HG03039 (cell line): ENCODE results near the gene RPUSD4.

ENCODE experiments used
- ATAC-seq: cut with Tn5 transposase; IDR thresholded peaks from one replicate; pipeline ENCODE4 v1.9.1; 2021; ENCODE audit warnings: mild to moderate bottlenecking, moderate library complexity; ENCODE audit not compliant: unreplicated experiment

RPUSD4 gene

DNA sequence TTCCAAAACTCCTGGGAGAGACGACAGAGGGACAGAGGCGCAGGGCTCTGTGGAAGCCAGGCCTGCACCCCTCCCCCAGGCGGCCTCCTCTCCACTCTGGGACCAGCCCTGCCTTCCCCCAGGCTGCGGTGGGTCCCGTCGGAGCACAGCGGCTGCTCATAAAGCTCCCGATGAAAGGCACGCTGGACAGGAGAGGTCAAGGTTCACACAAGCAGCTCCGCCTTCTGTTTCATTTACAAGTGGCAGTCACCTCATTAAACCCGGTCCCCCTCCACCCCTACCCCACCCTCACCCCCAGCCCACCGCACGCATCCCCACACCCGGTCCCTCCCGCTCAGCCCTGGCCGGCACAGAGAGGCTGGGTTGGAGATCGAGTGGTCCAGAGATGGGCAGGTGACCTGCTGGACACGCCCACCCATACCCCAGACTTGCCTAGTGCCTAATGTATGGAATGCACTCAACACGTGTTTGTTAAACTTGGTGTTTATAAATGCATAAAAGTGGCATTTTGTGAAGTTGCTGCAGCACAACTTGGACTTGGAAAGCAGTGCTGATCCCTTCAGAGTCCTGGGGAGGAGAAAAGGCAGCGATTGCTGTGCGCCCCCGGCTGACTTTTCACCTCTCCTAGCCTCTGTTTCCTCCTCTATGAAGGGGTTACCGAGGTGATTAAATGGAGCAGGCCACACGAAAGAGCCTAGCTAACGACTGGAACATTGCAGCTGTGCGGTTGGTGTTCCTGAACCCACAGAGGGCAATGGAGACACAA lies 26.0 kb downstream of the RPUSD4 start:
- no peak for ATAC-seq

DNA sequence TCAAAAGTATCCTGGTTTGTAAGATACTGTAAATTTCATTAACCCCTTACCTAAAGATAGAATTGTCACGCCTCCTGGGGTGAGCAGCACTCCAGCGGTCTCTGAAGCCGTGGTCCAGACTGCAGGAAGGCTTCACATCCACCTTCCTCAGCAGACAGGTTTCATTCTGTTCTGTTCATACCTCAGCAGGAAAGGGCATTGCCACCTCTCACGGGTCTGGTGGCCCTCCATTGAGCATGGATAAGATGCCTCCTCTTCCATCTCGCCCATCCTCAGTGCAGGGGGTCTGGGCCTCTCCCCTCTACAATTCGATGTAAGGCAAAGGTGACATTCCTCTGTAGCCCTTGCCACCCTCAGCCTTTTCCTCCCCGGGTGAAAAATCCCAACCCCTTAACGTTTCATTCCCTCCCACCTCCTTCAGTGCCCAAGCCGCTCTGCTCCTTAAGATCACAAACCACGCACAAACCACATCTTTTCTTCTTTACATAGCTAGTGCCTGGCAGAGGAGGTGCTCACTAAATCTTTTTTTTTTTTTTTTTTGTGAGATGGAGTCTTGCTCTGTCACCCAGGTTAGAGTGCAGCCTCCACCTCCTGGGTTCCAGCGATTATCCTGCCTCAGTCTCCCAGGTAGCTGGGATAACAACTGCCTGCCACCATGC lies 28.5 kb downstream of the RPUSD4 start:
- ATAC-seq, result no peak

DNA sequence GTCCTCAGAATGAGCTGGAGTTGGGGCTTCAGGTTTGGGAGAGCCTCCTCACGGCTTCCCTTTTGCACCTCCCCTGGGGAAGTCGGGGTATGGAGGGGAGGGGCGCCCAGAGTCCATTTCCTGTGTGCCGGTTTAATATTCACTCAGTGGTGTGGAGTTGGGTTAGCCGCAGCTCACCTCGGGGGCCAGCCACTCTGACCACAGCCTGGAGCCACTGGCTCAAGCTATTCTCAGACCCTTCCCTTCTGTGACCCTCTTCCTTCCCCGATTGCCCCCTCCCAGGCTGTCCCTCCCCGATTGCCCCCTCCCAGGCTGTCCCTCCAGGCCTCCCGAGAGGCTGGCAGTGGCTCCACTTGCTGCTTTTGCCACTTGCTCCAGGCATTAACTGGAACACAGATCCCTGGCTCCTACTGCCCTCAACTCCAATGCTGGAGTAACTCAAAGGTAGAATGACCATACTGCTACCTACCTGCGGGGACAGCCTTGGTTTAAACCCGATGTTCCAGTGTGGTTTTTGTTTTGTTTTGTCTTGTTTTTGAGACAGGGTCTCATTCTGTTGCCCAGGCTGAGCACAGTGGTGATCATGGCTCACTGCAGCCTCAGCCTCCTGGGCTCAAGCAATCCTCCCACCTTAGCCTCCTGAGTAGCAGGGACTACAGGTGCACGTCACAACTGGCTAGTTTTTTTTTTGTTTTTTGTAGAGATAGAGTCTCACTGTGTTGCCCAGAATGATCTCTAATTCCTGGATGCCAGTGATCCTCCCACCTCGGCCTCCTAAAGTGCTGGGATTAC lies 29.3 kb downstream of the RPUSD4 start:
- ATAC-seq, result no peak

DNA sequence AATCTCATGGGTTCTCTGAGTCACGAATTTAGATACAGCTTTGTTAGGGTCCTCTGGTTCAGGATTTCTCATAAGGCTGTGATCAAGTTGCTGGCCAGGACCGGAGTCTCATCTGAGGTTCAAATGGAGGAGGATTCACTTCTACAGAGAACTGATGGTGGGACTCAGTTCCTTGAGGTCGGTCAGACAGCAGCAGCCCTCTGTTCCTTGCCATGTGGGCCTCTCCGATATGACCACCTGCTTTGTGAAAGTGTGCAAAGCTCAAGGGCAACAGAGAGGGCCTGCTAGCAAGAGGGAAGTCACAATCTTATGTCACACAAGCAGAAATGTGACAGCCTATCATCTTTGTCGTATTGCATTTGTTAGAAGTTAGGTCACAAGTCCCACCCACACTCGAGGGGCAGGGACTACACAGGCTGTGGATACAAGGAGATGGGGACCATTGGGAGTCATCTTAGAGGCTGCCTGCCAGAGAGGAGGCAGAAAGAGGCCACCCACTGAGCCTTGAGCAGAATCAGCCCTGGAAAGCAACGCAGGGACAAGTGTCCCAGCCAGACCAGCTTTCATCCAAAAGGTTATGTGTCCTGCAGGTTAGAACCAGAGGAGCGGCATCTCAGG lies 34.5 kb downstream of the RPUSD4 start:
- ATAC-seq, result no peak

- no peak for ATAC-seq
Measured at GRCh38 chr11:126175393-126175792, 36.1 kb downstream of the RPUSD4 start.

DNA sequence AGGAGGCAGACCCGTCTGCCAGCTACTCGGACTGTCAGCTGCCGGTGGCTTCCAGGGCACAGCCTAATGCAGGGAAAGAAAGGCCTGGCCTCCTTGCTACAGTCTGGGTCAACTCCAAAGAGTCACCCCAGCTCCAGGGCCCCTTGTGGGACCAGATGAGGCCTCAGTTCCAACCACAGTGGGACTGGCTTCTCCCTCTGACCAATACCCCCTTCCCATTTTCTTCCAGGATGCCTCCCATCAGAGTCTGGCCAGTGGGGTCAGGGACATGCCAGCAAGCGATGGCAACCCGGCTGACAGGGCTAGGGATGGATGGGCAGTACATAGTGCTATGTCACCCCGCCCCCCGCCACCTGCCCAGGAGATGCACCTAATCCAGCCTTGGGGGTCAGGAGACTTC lies 36.6 kb downstream of the RPUSD4 start:
- no peak for ATAC-seq

- no peak for ATAC-seq
Measured at GRCh38 chr11:126173257-126173656, 38.2 kb downstream of the RPUSD4 start.

GRCh38 chr11:126172596-126173038 lies 38.8 kb downstream of the RPUSD4 start:
- no peak for ATAC-seq

DNA sequence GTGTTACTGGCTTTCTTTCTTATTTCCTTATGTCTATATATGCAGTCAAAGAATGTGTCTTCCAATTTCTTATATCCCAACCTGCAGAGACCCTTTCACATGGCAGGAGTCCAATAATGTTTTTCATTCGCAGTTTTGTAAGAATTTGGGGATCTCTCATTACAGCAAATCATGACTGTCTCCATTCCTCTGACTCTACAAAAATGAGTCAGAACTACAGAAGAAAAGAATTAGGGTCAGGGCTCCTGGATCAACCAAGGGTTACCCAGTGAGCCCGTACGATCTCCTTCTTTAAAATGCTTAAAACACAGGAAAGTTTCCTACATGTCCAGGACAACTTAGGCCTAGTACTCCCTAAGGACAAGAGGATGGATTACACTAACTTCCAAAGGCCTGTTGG lies 42.2 kb downstream of the RPUSD4 start:
- no peak for ATAC-seq

DNA sequence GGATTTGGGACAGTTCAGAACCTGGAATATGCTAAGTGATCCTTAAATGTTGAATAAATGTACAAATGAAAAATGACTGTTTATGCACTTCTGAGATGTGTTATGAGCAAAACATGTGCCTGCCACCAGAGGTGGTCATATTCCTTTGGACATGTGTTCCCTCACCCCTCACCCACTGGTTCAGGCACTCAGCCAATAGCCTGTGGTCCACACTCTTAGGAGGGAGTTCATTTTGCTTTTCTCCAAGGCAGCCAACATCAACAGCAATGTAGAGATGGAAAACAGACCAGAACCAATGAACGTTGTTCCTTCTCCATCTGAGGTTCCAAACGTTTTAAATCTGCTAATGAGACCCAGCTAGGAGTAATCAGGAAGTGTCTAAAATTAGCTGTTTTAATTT lies 44.0 kb downstream of the RPUSD4 start:
- no peak for ATAC-seq

DNA sequence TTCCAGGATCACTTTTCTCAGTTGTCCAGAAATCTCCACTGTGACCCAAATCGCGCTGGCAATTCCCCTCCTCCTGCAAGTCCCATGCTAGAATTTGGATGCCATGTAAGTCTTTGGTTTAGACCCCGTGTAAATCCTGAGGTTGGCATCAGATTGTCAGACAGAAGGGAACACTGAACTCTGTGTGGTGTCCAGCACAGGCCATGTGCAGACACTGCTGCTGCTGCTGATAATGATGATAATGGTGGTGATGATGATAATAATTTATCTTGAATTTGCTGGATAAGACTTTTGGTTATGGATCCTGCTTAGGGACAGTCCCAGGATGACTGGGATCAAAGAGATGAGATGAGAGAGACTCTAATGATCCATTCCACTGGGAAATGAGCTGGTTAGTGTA lies 45.0 kb downstream of the RPUSD4 start:
- no peak for ATAC-seq

- ATAC-seq, result no peak
Measured at GRCh38 chr11:126165757-126166156, 45.7 kb downstream of the RPUSD4 start.

DNA sequence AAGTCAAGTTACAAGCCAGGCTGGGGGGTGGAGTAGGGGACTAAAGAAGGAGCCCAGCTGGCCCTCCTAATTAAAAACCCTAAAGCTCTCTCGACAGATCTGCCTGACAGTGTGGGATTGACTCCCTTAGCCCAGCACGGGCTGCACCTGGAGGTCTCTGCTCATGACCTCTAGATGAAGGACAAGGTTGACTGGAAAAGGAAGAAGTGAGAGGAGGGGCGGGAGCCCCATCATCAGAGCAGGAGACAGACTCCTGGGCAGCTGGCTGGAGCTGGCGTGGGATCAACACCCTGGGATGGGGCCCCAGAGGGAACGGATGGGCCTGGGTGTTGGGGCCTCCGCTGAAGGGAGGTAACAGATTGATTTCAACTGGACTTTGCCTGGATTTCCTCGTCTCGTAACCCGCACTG lies 46.1 kb downstream of the RPUSD4 start:
- ATAC-seq, result no peak

GRCh38 chr11:126164781-126165180 lies 46.7 kb downstream of the RPUSD4 start:
- no peak for ATAC-seq

- no peak for ATAC-seq
Measured at GRCh38 chr11:126163779-126164178, 47.7 kb downstream of the RPUSD4 start.

- ATAC-seq, result no peak
Measured at GRCh38 chr11:126163074-126163700, 48.3 kb downstream of the RPUSD4 start.

- ATAC-seq, result no peak
Measured at GRCh38 chr11:126162306-126163030, 49.0 kb downstream of the RPUSD4 start.

- no peak for ATAC-seq
Measured at GRCh38 chr11:126161023-126161391, 50.4 kb downstream of the RPUSD4 start.

DNA sequence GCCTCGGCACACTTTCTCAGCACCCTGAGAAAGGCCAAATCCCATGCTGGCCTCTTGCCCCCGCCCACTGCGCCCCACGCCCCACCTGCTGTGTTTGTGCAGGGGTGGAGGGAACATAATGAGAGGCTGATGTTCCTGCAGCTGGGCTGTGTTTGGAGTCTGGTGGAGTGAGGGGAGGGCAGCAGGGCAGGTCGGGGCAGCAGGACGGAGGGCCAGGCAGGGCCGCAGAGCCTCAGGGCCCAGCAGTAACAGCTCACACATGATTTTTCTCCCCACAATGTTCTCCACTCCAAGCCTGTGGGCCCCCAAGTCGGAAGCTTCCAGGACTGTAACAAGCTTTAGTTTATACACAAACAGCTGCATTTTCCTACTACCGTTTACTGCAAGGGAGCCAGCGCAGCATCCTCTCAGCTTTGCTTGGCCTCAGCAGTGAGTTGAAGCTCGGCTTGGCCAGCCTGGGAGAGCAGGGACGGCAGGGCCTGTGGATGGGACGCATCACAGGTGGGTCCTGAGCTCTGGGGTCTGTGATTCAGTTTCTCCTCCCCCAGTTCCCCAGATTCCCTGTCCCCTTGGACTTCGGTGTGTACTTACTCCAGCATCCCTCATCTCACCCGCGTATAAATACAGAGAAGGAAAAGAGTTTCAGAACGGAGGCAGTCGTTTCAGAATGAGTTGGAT lies 51.0 kb downstream of the RPUSD4 start:
- ATAC-seq, result no peak
